ENCODE data around the gene KIF19. TPM values are rescaled to one million over a fixed set of nuclear protein-coding genes. Genes with fewer than 3 reads are reported as not detected.

The KIF19 gene
- total RNA-seq, 1 experiment from 2014 or later, result not detected

- H3K9me2 ChIP-seq (ENCODE audit: insufficient read depth), result no peaks in the 10 kb centered on the region
- H3K36me3 ChIP-seq (ENCODE audit: low read depth), result no peaks in the 10 kb centered on the region
- no peaks in the 10 kb centered on the region for H3K9me3 ChIP-seq (ENCODE audit: insufficient read depth, low read depth)
- BruUV-seq (replicated peaks), result no TSS peak
- no peak overlapping the region for H3K4me3 ChIP-seq
- H3K79me2 ChIP-seq (ENCODE audit: low read depth), result no peaks in the 10 kb centered on the region
- DNase-seq, result no peak
- no peaks in the 10 kb centered on the region for H3F3A ChIP-seq (ENCODE audit: insufficient read depth, low read depth)
- ChIA-PET CTCF (no interaction called here), POLR2A (ENCODE audit: unreplicated experiment) (no interaction called here)
- no peak for TF ChIP-seq EZH2 (IDR thresholded peaks at IDR 0.05; ENCODE audit: low read depth)
- TF ChIP-seq, protein P1, sequence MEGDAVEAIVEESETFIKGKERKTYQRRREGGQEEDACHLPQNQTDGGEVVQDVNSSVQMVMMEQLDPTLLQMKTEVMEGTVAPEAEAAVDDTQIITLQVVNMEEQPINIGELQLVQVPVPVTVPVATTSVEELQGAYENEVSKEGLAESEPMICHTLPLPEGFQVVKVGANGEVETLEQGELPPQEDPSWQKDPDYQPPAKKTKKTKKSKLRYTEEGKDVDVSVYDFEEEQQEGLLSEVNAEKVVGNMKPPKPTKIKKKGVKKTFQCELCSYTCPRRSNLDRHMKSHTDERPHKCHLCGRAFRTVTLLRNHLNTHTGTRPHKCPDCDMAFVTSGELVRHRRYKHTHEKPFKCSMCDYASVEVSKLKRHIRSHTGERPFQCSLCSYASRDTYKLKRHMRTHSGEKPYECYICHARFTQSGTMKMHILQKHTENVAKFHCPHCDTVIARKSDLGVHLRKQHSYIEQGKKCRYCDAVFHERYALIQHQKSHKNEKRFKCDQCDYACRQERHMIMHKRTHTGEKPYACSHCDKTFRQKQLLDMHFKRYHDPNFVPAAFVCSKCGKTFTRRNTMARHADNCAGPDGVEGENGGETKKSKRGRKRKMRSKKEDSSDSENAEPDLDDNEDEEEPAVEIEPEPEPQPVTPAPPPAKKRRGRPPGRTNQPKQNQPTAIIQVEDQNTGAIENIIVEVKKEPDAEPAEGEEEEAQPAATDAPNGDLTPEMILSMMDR (conservative IDR thresholded peaks at IDR 0.05), result no peak
- H3K4me2 ChIP-seq, result no peak overlapping the region
- H2AFZ ChIP-seq, result no peak overlapping the region
- no peaks in the 10 kb centered on the region for H4K20me1 ChIP-seq (ENCODE audit: insufficient read depth)
- peaks cover 92% of the 10 kb centered on the region for H3K27me3 ChIP-seq (ENCODE audit: insufficient read depth, low read depth)
- H3K27ac ChIP-seq, result no peak overlapping the region
- no peaks in the 10 kb centered on the region for H3K4me1 ChIP-seq (replicated peaks; ENCODE audit: insufficient read depth)
- intact Hi-C loops (cut with micrococcal nuclease; ENCODE audit: unreplicated experiment), result no loop called here
These were observed 9.6 kb downstream of the KIF19 start for GRCh38 chr17:74335529-74336062.

GRCh38 chr17:74336307-74336706 lies 10.3 kb downstream of the KIF19 start:
- H3K4me3 ChIP-seq, result no peak overlapping the region
- H4K20me1 ChIP-seq (ENCODE audit: insufficient read depth), result no peaks in the 10 kb centered on the region
- no peaks in the 10 kb centered on the region for H3K9me2 ChIP-seq (ENCODE audit: insufficient read depth)
- no peaks in the 10 kb centered on the region for H3K9me3 ChIP-seq (ENCODE audit: insufficient read depth, low read depth)
- no peaks in the 10 kb centered on the region for H3F3A ChIP-seq (ENCODE audit: insufficient read depth, low read depth)
- H3K27ac ChIP-seq, result no peak overlapping the region
- ChIA-PET CTCF (no interaction called here), POLR2A (ENCODE audit: unreplicated experiment) (no interaction called here)
- intact Hi-C loops (cut with micrococcal nuclease; ENCODE audit: unreplicated experiment), result no loop called here
- H3K27me3 ChIP-seq (ENCODE audit: insufficient read depth, low read depth), result peaks cover 91% of the 10 kb centered on the region
- no peaks in the 10 kb centered on the region for H3K4me1 ChIP-seq (replicated peaks; ENCODE audit: insufficient read depth)
- no TSS peak for BruUV-seq (replicated peaks)
- H2AFZ ChIP-seq, result no peak overlapping the region
- no peaks in the 10 kb centered on the region for H3K36me3 ChIP-seq (ENCODE audit: low read depth)
- TF ChIP-seq, protein P1 (conservative IDR thresholded peaks at IDR 0.05), result no peak
- TF ChIP-seq EZH2 (IDR thresholded peaks at IDR 0.05; ENCODE audit: low read depth), result no peak
- DNase-seq, result no peak
- no peaks in the 10 kb centered on the region for H3K79me2 ChIP-seq (ENCODE audit: low read depth)
- no peak overlapping the region for H3K4me2 ChIP-seq

DNA sequence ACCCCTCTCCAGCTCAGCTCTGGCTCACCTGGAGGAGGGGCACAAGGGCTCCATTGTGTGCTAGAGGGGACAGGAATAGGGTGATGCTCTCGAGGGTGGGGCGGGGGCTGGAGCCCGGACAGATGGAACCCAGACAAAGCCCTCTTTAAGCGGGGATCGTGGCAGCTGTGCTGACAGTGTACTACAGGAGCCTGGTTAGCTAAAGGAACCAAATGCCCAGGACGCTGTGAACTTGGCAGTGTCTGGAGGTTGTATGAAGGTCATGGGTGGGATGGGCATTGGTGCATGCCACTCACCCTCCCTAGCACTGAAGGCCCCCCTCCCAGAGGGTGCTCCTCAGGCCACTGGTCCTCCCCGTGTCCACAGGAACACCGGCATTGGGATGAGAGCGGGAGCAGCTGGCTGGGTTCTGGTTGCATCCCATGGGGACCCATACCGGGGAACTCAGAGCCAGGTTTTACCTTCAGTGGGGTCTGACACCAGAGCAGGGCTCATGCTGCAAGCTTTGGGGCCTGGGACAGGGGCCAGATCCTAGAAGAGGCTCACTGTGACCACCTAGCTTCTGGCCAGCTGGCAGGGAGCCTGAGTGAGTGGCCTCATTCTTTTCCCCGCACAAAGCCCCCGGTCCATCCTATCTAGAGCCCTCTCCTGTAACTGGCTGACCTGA lies 11.9 kb downstream of the KIF19 start:
- H3K4me3 ChIP-seq, result no peak overlapping the region
- H4K20me1 ChIP-seq (ENCODE audit: insufficient read depth), result no peaks in the 10 kb centered on the region
- no peaks in the 10 kb centered on the region for H3K79me2 ChIP-seq (ENCODE audit: low read depth)
- no peaks in the 10 kb centered on the region for H3F3A ChIP-seq (ENCODE audit: insufficient read depth, low read depth)
- H3K4me2 ChIP-seq, result no peak overlapping the region
- BruUV-seq (replicated peaks), result no TSS peak
- intact Hi-C loops (cut with micrococcal nuclease; ENCODE audit: unreplicated experiment), result no loop called here
- no peak overlapping the region for H3K27ac ChIP-seq
- H3K9me2 ChIP-seq (ENCODE audit: insufficient read depth), result no peaks in the 10 kb centered on the region
- no peaks in the 10 kb centered on the region for H3K4me1 ChIP-seq (replicated peaks; ENCODE audit: insufficient read depth)
- no peak for DNase-seq
- TF ChIP-seq, protein P1 (conservative IDR thresholded peaks at IDR 0.05), result no peak
- no peak for TF ChIP-seq EZH2 (IDR thresholded peaks at IDR 0.05; ENCODE audit: low read depth)
- H3K36me3 ChIP-seq (ENCODE audit: low read depth), result no peaks in the 10 kb centered on the region
- H2AFZ ChIP-seq, result no peak overlapping the region
- peaks cover 96% of the 10 kb centered on the region for H3K27me3 ChIP-seq (ENCODE audit: insufficient read depth, low read depth)
- ChIA-PET CTCF (no interaction called here), POLR2A (ENCODE audit: unreplicated experiment) (no interaction called here)
- H3K9me3 ChIP-seq (ENCODE audit: insufficient read depth, low read depth), result no peaks in the 10 kb centered on the region
